ENCODE data around the gene ZNF827. TPM values are rescaled to one million over a fixed set of nuclear protein-coding genes. Genes with fewer than 3 reads are reported as not detected.

ZNF827 gene
- total RNA-seq, 1 experiment from 2014 or later = 9.2 TPM

- no peaks in the 10 kb centered on the region for H3K27me3 ChIP-seq (replicated peaks)
- no peak overlapping the region for H3K27ac ChIP-seq
- no peaks in the 10 kb centered on the region for H3K9me3 ChIP-seq (replicated peaks)
- H3K4me1 ChIP-seq (replicated peaks) = peaks cover 8% of the 10 kb centered on the region; the same call in 1 of the 2 replicates
- H3K36me3 ChIP-seq = peaks cover 14% of the 10 kb centered on the region
- no peak for DNase-seq (ENCODE audit: low read depth in 1 of 2, low spot score in 2 of 2)
- H3K4me3 ChIP-seq = no peak overlapping the region
Observed at GRCh38 chr4:145928748-145929147, 9.9 kb downstream of the ZNF827 start.

- H3K27me3 ChIP-seq (replicated peaks) = no peaks in the 10 kb centered on the region
- no peak overlapping the region for H3K4me3 ChIP-seq
- no peak for DNase-seq (ENCODE audit: low read depth in 1 of 2, low spot score in 2 of 2)
- H3K4me1 ChIP-seq (replicated peaks) = no peaks in the 10 kb centered on the region
- no peak overlapping the region for H3K27ac ChIP-seq
- H3K36me3 ChIP-seq = peaks cover 11% of the 10 kb centered on the region; the same call in 1 of the 2 replicates
- H3K9me3 ChIP-seq (replicated peaks) = no peaks in the 10 kb centered on the region
Observed at GRCh38 chr4:145927030-145927429, 11.6 kb downstream of the ZNF827 start.

GRCh38 chr4:145921231-145921630 lies 17.4 kb downstream of the ZNF827 start:
- Histone ChIP-seq H3K4me3 (no peak overlapping the region), H3K4me1 (replicated peaks) (peaks cover 14% of the 10 kb centered on the region), H3K27ac (no peak overlapping the region), H3K27me3 (replicated peaks) (no peaks in the 10 kb centered on the region), H3K9me3 (replicated peaks) (no peaks in the 10 kb centered on the region), H3K36me3 (peaks cover 16% of the 10 kb centered on the region; the same call in 1 of the 2 replicates)
- no peak for DNase-seq (ENCODE audit: low read depth in 1 of 2, low spot score in 2 of 2)

GRCh38 chr4:145920205-145920604 lies 18.4 kb downstream of the ZNF827 start:
- Histone ChIP-seq H3K9me3 (replicated peaks) (no peaks in the 10 kb centered on the region), H3K36me3 (peaks cover 11% of the 10 kb centered on the region; the same call in 1 of the 2 replicates), H3K27me3 (replicated peaks) (no peaks in the 10 kb centered on the region), H3K27ac (peak overlapping the region; percentile 64), H3K4me3 (no peak overlapping the region), H3K4me1 (replicated peaks) (peaks cover 14% of the 10 kb centered on the region)
- peak; percentile 81 to 83 for DNase-seq (ENCODE audit: low read depth in 1 of 2, low spot score in 2 of 2)

GRCh38 chr4:145912376-145912775 lies 26.2 kb downstream of the ZNF827 start:
- DNase-seq (ENCODE audit: low read depth in 1 of 2, low spot score in 2 of 2) = no peak
- Histone ChIP-seq H3K4me3 (no peak overlapping the region), H3K27me3 (replicated peaks) (no peaks in the 10 kb centered on the region), H3K36me3 (0 out of 2 replicates have a peak, but pooled peaks cover 3% of the 10 kb centered on the region), H3K27ac (no peak overlapping the region), H3K4me1 (replicated peaks) (0 out of 2 replicates have a peak, but pooled peaks cover 5% of the 10 kb centered on the region), H3K9me3 (replicated peaks) (no peaks in the 10 kb centered on the region)

GRCh38 chr4:145909773-145910172 lies 28.9 kb downstream of the ZNF827 start:
- Histone ChIP-seq H3K36me3 (no peaks in the 10 kb centered on the region), H3K27me3 (replicated peaks) (no peaks in the 10 kb centered on the region), H3K27ac (no peak overlapping the region), H3K9me3 (replicated peaks) (no peaks in the 10 kb centered on the region), H3K4me3 (no peak overlapping the region), H3K4me1 (replicated peaks) (0 out of 2 replicates have a peak, but pooled peaks cover 5% of the 10 kb centered on the region)
- no peak for DNase-seq (ENCODE audit: low read depth in 1 of 2, low spot score in 2 of 2)

- Histone ChIP-seq H3K4me3 (no peak overlapping the region), H3K36me3 (no peaks in the 10 kb centered on the region), H3K27ac (no peak overlapping the region), H3K27me3 (replicated peaks) (no peaks in the 10 kb centered on the region), H3K9me3 (replicated peaks) (no peaks in the 10 kb centered on the region), H3K4me1 (replicated peaks) (0 out of 2 replicates have a peak, but pooled peaks cover 5% of the 10 kb centered on the region)
- no peak for DNase-seq (ENCODE audit: low read depth in 1 of 2, low spot score in 2 of 2)
Observed at GRCh38 chr4:145909281-145909715, 29.3 kb downstream of the ZNF827 start.

GRCh38 chr4:145907812-145908211 lies 30.8 kb downstream of the ZNF827 start:
- H3K4me3 ChIP-seq = no peak overlapping the region
- peaks cover 8% of the 10 kb centered on the region for H3K36me3 ChIP-seq
- DNase-seq (ENCODE audit: low read depth in 1 of 2, low spot score in 2 of 2) = no peak
- H3K27me3 ChIP-seq (replicated peaks) = no peaks in the 10 kb centered on the region
- H3K27ac ChIP-seq = no peak overlapping the region
- no peaks in the 10 kb centered on the region for H3K9me3 ChIP-seq (replicated peaks)
- H3K4me1 ChIP-seq (replicated peaks) = 0 out of 2 replicates have a peak, but pooled peaks cover 5% of the 10 kb centered on the region

- no peak overlapping the region for H3K27ac ChIP-seq
- H3K9me3 ChIP-seq (replicated peaks) = no peaks in the 10 kb centered on the region
- H3K36me3 ChIP-seq = peaks cover 13% of the 10 kb centered on the region
- no peaks in the 10 kb centered on the region for H3K27me3 ChIP-seq (replicated peaks)
- DNase-seq (ENCODE audit: low read depth in 1 of 2, low spot score in 2 of 2) = no peak
- no peak overlapping the region for H3K4me3 ChIP-seq
- H3K4me1 ChIP-seq (replicated peaks) = 0 out of 2 replicates have a peak, but pooled peaks cover 5% of the 10 kb centered on the region
Observed at GRCh38 chr4:145907390-145907789, 31.2 kb downstream of the ZNF827 start.

GRCh38 chr4:145904413-145905177 lies 34.0 kb downstream of the ZNF827 start:
- 0 out of 2 replicates have a peak, but pooled peaks cover 5% of the 10 kb centered on the region for H3K4me1 ChIP-seq (replicated peaks)
- DNase-seq (ENCODE audit: low read depth in 1 of 2, low spot score in 2 of 2) = no peak
- H3K4me3 ChIP-seq = no peak overlapping the region
- H3K36me3 ChIP-seq = peaks cover 31% of the 10 kb centered on the region
- no peaks in the 10 kb centered on the region for H3K9me3 ChIP-seq (replicated peaks)
- no peak overlapping the region for H3K27ac ChIP-seq
- H3K27me3 ChIP-seq (replicated peaks) = no peaks in the 10 kb centered on the region

GRCh38 chr4:145902522-145902921 lies 36.1 kb downstream of the ZNF827 start:
- H3K27me3 ChIP-seq (replicated peaks) = no peaks in the 10 kb centered on the region
- DNase-seq (ENCODE audit: low read depth in 1 of 2, low spot score in 2 of 2) = no peak
- no peak overlapping the region for H3K4me3 ChIP-seq
- no peak overlapping the region for H3K27ac ChIP-seq
- H3K4me1 ChIP-seq (replicated peaks) = no peaks in the 10 kb centered on the region
- H3K36me3 ChIP-seq = peaks cover 36% of the 10 kb centered on the region
- H3K9me3 ChIP-seq (replicated peaks) = no peaks in the 10 kb centered on the region

- DNase-seq (ENCODE audit: low read depth in 1 of 2, low spot score in 2 of 2) = no peak
Observed at GRCh38 chr4:145899886-145900460, 38.6 kb downstream of the ZNF827 start.

GRCh38 chr4:145898926-145899531 lies 39.6 kb downstream of the ZNF827 start:
- no peaks in the 10 kb centered on the region for H3K27me3 ChIP-seq (replicated peaks)
- no peak for DNase-seq (ENCODE audit: low read depth in 1 of 2, low spot score in 2 of 2)
- peaks cover 45% of the 10 kb centered on the region for H3K36me3 ChIP-seq
- H3K4me3 ChIP-seq = no peak overlapping the region
- no peak overlapping the region for H3K27ac ChIP-seq
- no peaks in the 10 kb centered on the region for H3K4me1 ChIP-seq (replicated peaks)
- H3K9me3 ChIP-seq (replicated peaks) = no peaks in the 10 kb centered on the region

More at GRCh38 chr4:145899886-145900460, 38.6 kb downstream of the ZNF827 start:
- Histone ChIP-seq H3K27me3 (replicated peaks) (no peaks in the 10 kb centered on the region), H3K4me1 (replicated peaks) (no peaks in the 10 kb centered on the region), H3K9me3 (replicated peaks) (no peaks in the 10 kb centered on the region), H3K27ac (no peak overlapping the region), H3K36me3 (peaks cover 45% of the 10 kb centered on the region), H3K4me3 (no peak overlapping the region)

- DNase-seq (ENCODE audit: low read depth in 1 of 2, low spot score in 2 of 2) = no peak
- Histone ChIP-seq H3K27ac (no peak overlapping the region), H3K4me1 (replicated peaks) (no peaks in the 10 kb centered on the region), H3K9me3 (replicated peaks) (no peaks in the 10 kb centered on the region), H3K4me3 (no peak overlapping the region), H3K36me3 (peaks cover 43% of the 10 kb centered on the region), H3K27me3 (replicated peaks) (no peaks in the 10 kb centered on the region)
Observed at GRCh38 chr4:145898466-145898865, 40.2 kb downstream of the ZNF827 start.
